ENCODE data around the gene TMEM229B. TPM values are rescaled to one million over a fixed set of nuclear protein-coding genes. Genes with fewer than 3 reads are reported as not detected.
A peak's percentile ranks its signal among the peaks of the same experiment; 100 is the strongest.

Gene TMEM229B
- total RNA-seq, 1 donor from 2014 or later = 0.26 TPM

DNA sequence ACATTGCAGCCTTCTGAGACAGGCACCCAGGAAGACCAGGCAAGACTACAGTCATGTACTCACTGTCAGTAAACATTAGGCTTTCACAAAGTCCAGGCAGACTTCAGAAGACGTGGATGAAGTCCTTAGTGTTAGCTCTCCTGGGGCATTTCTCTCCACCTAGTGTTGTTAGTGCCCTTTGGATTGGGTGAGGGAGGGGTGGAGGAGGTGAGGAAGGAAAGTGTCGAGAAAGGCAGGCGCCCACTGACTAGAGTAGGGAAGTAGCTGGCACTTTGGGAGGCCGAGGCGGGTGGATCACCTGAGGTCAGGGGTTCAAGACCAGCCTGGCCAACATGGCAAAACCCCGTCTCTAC lies 20.2 kb downstream of the TMEM229B start:
- TF ChIP-seq, protein P1, sequence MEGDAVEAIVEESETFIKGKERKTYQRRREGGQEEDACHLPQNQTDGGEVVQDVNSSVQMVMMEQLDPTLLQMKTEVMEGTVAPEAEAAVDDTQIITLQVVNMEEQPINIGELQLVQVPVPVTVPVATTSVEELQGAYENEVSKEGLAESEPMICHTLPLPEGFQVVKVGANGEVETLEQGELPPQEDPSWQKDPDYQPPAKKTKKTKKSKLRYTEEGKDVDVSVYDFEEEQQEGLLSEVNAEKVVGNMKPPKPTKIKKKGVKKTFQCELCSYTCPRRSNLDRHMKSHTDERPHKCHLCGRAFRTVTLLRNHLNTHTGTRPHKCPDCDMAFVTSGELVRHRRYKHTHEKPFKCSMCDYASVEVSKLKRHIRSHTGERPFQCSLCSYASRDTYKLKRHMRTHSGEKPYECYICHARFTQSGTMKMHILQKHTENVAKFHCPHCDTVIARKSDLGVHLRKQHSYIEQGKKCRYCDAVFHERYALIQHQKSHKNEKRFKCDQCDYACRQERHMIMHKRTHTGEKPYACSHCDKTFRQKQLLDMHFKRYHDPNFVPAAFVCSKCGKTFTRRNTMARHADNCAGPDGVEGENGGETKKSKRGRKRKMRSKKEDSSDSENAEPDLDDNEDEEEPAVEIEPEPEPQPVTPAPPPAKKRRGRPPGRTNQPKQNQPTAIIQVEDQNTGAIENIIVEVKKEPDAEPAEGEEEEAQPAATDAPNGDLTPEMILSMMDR (IDR thresholded peaks at IDR 0.05; ENCODE audit: insufficient read depth, low read length, severe bottlenecking) = no peak
- Histone ChIP-seq H3K36me3 (ENCODE audit: control insufficient read depth, insufficient read depth, low read length) (no peaks in the 10 kb centered on the region), H3K4me3 (ENCODE audit: low read depth, low read length) (no peak overlapping the region), H3K27me3 (ENCODE audit: control insufficient read depth, insufficient read depth, low read length) (no peaks in the 10 kb centered on the region)
- FAIRE-seq (no peak), DNase-seq (ENCODE audit: low read depth) (no peak)

GRCh38 chr14:67467134-67467533 lies 21.4 kb downstream of the TMEM229B start:
- FAIRE-seq = peak; percentile 36
- H3K27me3 ChIP-seq (ENCODE audit: control insufficient read depth, insufficient read depth, low read length) = no peaks in the 10 kb centered on the region

DNA sequence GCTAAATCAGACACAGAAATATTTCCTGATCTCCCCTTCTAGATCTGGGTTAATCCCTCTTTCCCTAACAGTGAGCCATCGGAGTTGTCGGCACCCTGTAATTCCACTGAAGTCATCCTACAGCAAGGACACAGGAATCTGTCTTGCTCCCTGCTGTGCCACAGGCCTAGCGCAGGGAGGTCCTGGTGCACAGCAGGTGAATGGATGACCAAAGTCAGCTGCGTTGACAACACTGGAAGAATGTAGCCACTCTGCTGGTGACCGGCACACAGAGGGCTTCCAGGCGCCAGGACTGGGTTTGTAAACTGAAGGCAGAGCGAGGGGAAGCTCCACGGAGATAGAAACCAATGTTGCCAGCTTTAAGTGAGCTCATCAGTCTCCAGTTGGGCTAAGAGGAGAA lies 23.6 kb downstream of the TMEM229B start:
- FAIRE-seq = no peak
- Histone ChIP-seq H3K4me3 (ENCODE audit: low read depth, low read length) (no peak overlapping the region), H3K27me3 (ENCODE audit: control insufficient read depth, insufficient read depth, low read length) (no peaks in the 10 kb centered on the region), H3K36me3 (ENCODE audit: control insufficient read depth, insufficient read depth, low read length) (no peaks in the 10 kb centered on the region)
- DNase-seq (ENCODE audit: low read depth) = no peak
- TF ChIP-seq, protein P1 (IDR thresholded peaks at IDR 0.05; ENCODE audit: insufficient read depth, low read length, severe bottlenecking) = no peak

More at GRCh38 chr14:67467134-67467533, 21.4 kb downstream of the TMEM229B start:
- TF ChIP-seq, protein P1 (IDR thresholded peaks at IDR 0.05; ENCODE audit: insufficient read depth, low read length, severe bottlenecking) = no peak
- H3K4me3 ChIP-seq (ENCODE audit: low read depth, low read length) = no peak overlapping the region
- DNase-seq (ENCODE audit: low read depth) = no peak
- H3K36me3 ChIP-seq (ENCODE audit: control insufficient read depth, insufficient read depth, low read length) = no peaks in the 10 kb centered on the region

- H3K27me3 ChIP-seq (ENCODE audit: control insufficient read depth, insufficient read depth, low read length) = no peaks in the 10 kb centered on the region
- FAIRE-seq = no peak
- TF ChIP-seq, protein P1 (IDR thresholded peaks at IDR 0.05; ENCODE audit: insufficient read depth, low read length, severe bottlenecking) = no peak
- no peak for DNase-seq (ENCODE audit: low read depth)
- no peak overlapping the region for H3K4me3 ChIP-seq (ENCODE audit: low read depth, low read length)
- H3K36me3 ChIP-seq (ENCODE audit: control insufficient read depth, insufficient read depth, low read length) = no peaks in the 10 kb centered on the region
These were observed 24.1 kb downstream of the TMEM229B start for GRCh38 chr14:67464377-67464776.

DNA sequence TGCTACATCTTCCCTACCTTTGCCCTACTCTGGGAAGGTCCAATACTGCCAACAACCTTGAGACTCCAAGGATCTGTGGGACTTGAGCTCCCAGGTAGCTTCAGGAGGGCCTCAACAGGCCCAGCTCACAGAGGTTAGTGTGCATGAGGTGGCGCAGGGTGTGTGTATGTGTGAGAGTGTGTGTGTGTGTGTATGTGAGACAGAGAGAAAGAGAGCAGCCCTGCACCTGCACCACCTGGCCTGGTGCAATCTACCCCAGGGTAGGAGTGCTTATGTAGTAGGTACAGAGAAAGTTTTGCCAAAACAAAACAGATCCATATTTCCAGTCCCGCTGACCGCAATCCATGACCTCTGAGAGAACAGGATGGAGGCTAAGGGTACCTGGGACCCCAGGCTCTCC lies 24.6 kb downstream of the TMEM229B start:
- DNase-seq (ENCODE audit: low read depth) = no peak
- FAIRE-seq = no peak

DNA sequence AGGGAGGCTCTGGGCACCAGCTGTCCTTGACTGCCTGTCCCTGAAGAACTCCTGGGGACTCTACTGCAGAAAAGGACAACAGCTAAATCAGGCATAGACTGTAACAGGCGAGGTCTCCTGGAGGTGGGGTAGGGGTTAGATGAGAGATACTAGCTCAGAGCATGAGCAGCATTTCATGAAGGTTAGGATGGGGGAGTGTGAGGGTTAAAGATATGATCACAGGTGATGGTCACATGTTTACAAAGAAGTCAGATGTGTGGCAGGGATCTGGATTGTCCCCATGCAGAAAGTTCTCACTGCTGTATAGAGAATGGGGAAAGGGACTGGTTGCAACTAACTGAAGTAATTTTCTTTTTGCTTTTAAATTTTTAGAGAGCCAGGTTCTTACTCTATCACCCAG lies 26.5 kb downstream of the TMEM229B start:
- Histone ChIP-seq H3K36me3 (ENCODE audit: control insufficient read depth, insufficient read depth, low read length) (no peaks in the 10 kb centered on the region), H3K4me3 (ENCODE audit: low read depth, low read length) (no peak overlapping the region), H3K27me3 (ENCODE audit: control insufficient read depth, insufficient read depth, low read length) (no peaks in the 10 kb centered on the region)
- DNase-seq (ENCODE audit: low read depth) (no peak), FAIRE-seq (no peak)
- TF ChIP-seq, protein P1 (IDR thresholded peaks at IDR 0.05; ENCODE audit: insufficient read depth, low read length, severe bottlenecking) = no peak

More for the DNA sequence above, 24.6 kb downstream of the TMEM229B start:
- TF ChIP-seq, protein P1 (IDR thresholded peaks at IDR 0.05; ENCODE audit: insufficient read depth, low read length, severe bottlenecking) = no peak
- Histone ChIP-seq H3K27me3 (ENCODE audit: control insufficient read depth, insufficient read depth, low read length) (no peaks in the 10 kb centered on the region), H3K4me3 (ENCODE audit: low read depth, low read length) (no peak overlapping the region), H3K36me3 (ENCODE audit: control insufficient read depth, insufficient read depth, low read length) (no peaks in the 10 kb centered on the region)
